GM12878 (cell line): Measurements from ENCODE around the gene OSM. TPM values are rescaled to one million over a fixed set of nuclear protein-coding genes. Genes with fewer than 3 reads are reported as not detected.

Source experiments
- ATAC-seq: fragments of 200-7000 bp; cut with Tn5 transposase; 3 replicates; pipeline ENCODE4 v1.9.1; 2020; ENCODE audit warnings: mild to moderate bottlenecking, moderate library complexity
- BruUV-seq: library from RNA; stranded (reverse); fragments of 400-500 nt; replicated peaks from 2 replicates; lab custom pipeline; 2021; lab: Mats Ljungman, UMichigan
- CTCF ChIA-PET: fragments of 300-600 bp; sonication (Branson Sonifier 250); formaldehyde crosslinking; extraction: SDS; loops from one replicate; lab custom pipeline; 2021; ENCODE audit warnings: inconsistent platforms; lab: Yijun Ruan, JAX
- POLR2A ChIA-PET: fragments of 350-600 bp; formaldehyde crosslinking; extraction: SDS; loops from one replicate; lab custom pipeline; 2021; ENCODE audit warnings: inconsistent platforms; lab: Charles Lee
- RAD21 ChIA-PET: fragments of 300-600 bp; sonication (Branson Sonifier 250); formaldehyde crosslinking; loops from one replicate; lab custom pipeline; 2023; ENCODE audit warnings: antibody characterized with exemption; ENCODE audit not compliant: unreplicated experiment; lab: Charles Lee
- SMC1A ChIA-PET: fragments of 300-600 bp; sonication (Branson Sonifier 250); formaldehyde crosslinking; loops from one replicate; lab custom pipeline; 2023; ENCODE audit not compliant: unreplicated experiment, uncharacterized antibody; lab: Charles Lee
- DNase-seq: peaks from one replicate; pipeline ENCODE4 v3.0.0-alpha.2; 2011; ENCODE audit warnings: low read depth, low spot score
- FAIRE-seq: peaks from 3 replicates; lab custom pipeline; 2011; peaks lifted over from hg19 to GRCh38; lab: Jason Lieb, UNC
- H2AFZ ChIP-seq: 2 replicates; pipeline ENCODE4 v1.6.0; 2011; ENCODE audit warnings: low read depth, low read length, control low read depth; ENCODE audit not compliant: control insufficient read depth
- H3K27ac ChIP-seq: 2 replicates; pipeline ENCODE4 v1.5.1; 2011; ENCODE audit warnings: control low read depth; ENCODE audit not compliant: control insufficient read depth, insufficient read depth
- H3K27me3 ChIP-seq, 2 experiments: replicated peaks in 1 of 2; 2 replicates each; pipeline versions ENCODE4 v1.6.0 to v1.6.1; 2011; ENCODE audit warnings: low read length in 1 of 2; ENCODE audit not compliant: control insufficient read depth in 2 of 2, insufficient read depth in 2 of 2
- H3K36me3 ChIP-seq, 2 experiments: 2 replicates each; pipeline ENCODE4 v1.5.1; 2011; ENCODE audit warnings: low read length in 1 of 2; ENCODE audit not compliant: control insufficient read depth in 2 of 2, insufficient read depth in 2 of 2
- H3K4me1 ChIP-seq: 2 replicates; pipeline ENCODE4 v1.6.1; 2011; ENCODE audit warnings: mild to moderate bottlenecking, low read length, moderate library complexity, mixed read lengths; ENCODE audit not compliant: control insufficient read depth, insufficient read depth
- H3K4me2 ChIP-seq: 2 replicates; pipeline ENCODE4 v1.6.0; 2011; ENCODE audit warnings: control low read depth; ENCODE audit not compliant: control insufficient read depth, insufficient read depth
- H3K4me3 ChIP-seq: fragments of 200-600 bp; sonication (generic); 2 replicates; pipeline ENCODE4 v1.5.1; 2016
- H3K79me2 ChIP-seq: 2 replicates; pipeline ENCODE4 v1.6.0; 2011; ENCODE audit warnings: low read length; ENCODE audit not compliant: control insufficient read depth, insufficient read depth
- H3K9ac ChIP-seq: 2 replicates; pipeline ENCODE4 v1.8.0; 2011; ENCODE audit warnings: low read length, control low read depth, mixed read lengths; ENCODE audit not compliant: control insufficient read depth, insufficient read depth
- H3K9me3 ChIP-seq: replicated peaks from 3 replicates; pipeline ENCODE4 v1.5.1; 2011; ENCODE audit warnings: mild to moderate bottlenecking, low read length; ENCODE audit not compliant: control insufficient read depth, insufficient read depth
- H4K20me1 ChIP-seq: 2 replicates; pipeline ENCODE4 v1.6.0; 2011; ENCODE audit not compliant: control insufficient read depth, insufficient read depth
- BCL3 ChIP-seq: IDR thresholded peaks from 2 replicates; pipeline ENCODE4 v1.6.1; 2011; ENCODE audit warnings: borderline replicate concordance, low read depth, mild to moderate bottlenecking, moderate library complexity, low read length; ENCODE audit not compliant: insufficient read depth, poor library complexity, severe bottlenecking
- NR2C2 ChIP-seq: IDR thresholded peaks from 2 replicates; pipeline ENCODE4 v1.6.1; 2011; ENCODE audit warnings: borderline replicate concordance, low read depth; ENCODE audit not compliant: control insufficient read depth, insufficient read length
- PKNOX1 ChIP-seq: fragments of 450-650 bp; IDR thresholded peaks from 2 replicates; pipeline ENCODE4 v1.6.1; 2016; ENCODE audit warnings: mild to moderate bottlenecking
- POLR2A ChIP-seq: IDR thresholded peaks from 2 replicates; pipeline ENCODE4 v1.6.1; 2011; ENCODE audit warnings: low read depth, mild to moderate bottlenecking, low read length
- WGBS: methylation state at CpG from one replicate; pipeline ENCODE4 v1.1.6; 2016; ENCODE audit warnings: low lambda C conversion rate; ENCODE audit not compliant: insufficient replicate concordance, insufficient coverage; ENCODE audit errors: missing lambda C conversion rate; 5-methylcytosine and 5-hydroxymethylcytosine counted together
- in situ Hi-C: fragments of 300-500 bp; cut with MboI; formaldehyde crosslinking; loops from 9 replicates; pipeline ENCODE4 v1.14.3; 2018; ENCODE audit warnings: mixed read lengths
- intact Hi-C: fragments of 100-400 bp; cut with micrococcal nuclease; formaldehyde crosslinking; loops from one replicate; pipeline ENCODE4 v1.14.2; 2022; ENCODE audit not compliant: unreplicated experiment
- polyA plus RNA-seq, 11 experiments: library from polyadenylated mRNA; depleted of rRNA in 4 of 11; unstranded in 6 of 11; stranded (reverse) in 5 of 11; fragments of >200 nt; fragmentation: Nextera tagmentation in 4 of 11; fragmentation: Illumina TruSeq in 1 of 11; extraction: Ambion mirVana in 4 of 11; extraction: Trizol in 1 of 11; gene quantifications; 1 replicate in 1 of 11; 2 replicates in 10 of 11; pipeline versions ENCODE4 v1.2.1 to v1.2.3, GENCODE V29; 2011 to 2016; ENCODE audit warnings: inconsistent platforms in 2 of 11, missing spikeins in 2 of 11, low read depth in 1 of 11
- total RNA-seq, 4 experiments: library from RNA; depleted of rRNA in 3 of 4; stranded (reverse); fragments of >200 nt in 3 of 4; fragmentation: Illumina TruSeq in 1 of 4; extraction: Trizol in 1 of 4; gene quantifications; 2 replicates each; pipeline versions ENCODE4 v1.2.1 to v1.2.3, GENCODE V29; 2013 to 2021

The OSM gene
- total and polyA plus RNA-seq, 10 of the 15 experiments (the other 5 are each of a cell fraction or from before 2014, with no cell fraction given): 0.06 to 1.4 (median 0.59) TPM

GRCh38 chr22:30294830-30295229 lies 28.2 kb upstream of the OSM start:
- in situ Hi-C loops (no loop called here), intact Hi-C loops (no loop called here)
- RAD21 ChIA-PET: no interaction called here
- FAIRE-seq (no peak), DNase-seq (no peak), ATAC-seq (no peak)
- CTCF ChIA-PET: no interaction called here
- Histone ChIP-seq H3K9me3 (no peaks in the 10 kb centered on the region), H3K79me2 (no peaks in the 10 kb centered on the region), H3K27me3 (no peaks in the 10 kb centered on the region), H3K4me1 (peaks cover 15% of the 10 kb centered on the region), H4K20me1 (no peaks in the 10 kb centered on the region), H2AFZ (no peak overlapping the region), H3K9ac (no peak overlapping the region), H3K4me3 (no peak overlapping the region), H3K27ac (no peak overlapping the region), H3K36me3 (peaks cover 15 to 43% of the 10 kb centered on the region in 2 experiments; a peak in 3 of 4 replicates), H3K4me2 (no peak overlapping the region)
- POLR2A ChIA-PET: interaction anchor here (0.5 kb wide), 1 partner anchor 190 kb away, joined by 5 read pairs; no protein-coding TSS in a partner anchor
- BruUV-seq: no TSS peak
- SMC1A ChIA-PET: interaction anchor here (7.9 kb wide), 1 partner anchor 31 kb away, joined by 100 read pairs; the partner anchor contains the start of gene TBC1D10A
- TF ChIP-seq POLR2A (0 out of 2 replicates have a peak, but pooled peaks have one; percentile 27), NR2C2 (no peak), PKNOX1 (no peak), BCL3 (no peak)
- WGBS: 91% methylated on average over 11 of the region's 11 CpGs
